Tongue (tissue), 2 donors: Measurements from ENCODE around the gene SCGB1C1. TPM values are rescaled to one million over a fixed set of nuclear protein-coding genes. Genes with fewer than 3 reads are reported as not detected.
"Not testable (repeated sequence)": the region's sequence is repeated elsewhere in the genome, so short reads cannot be mapped to it uniquely, and the experiment has no call there.

Experiments
- DNase-seq: peaks from one replicate; pipeline ENCODE4 v3.0.0-alpha.2; 2015
- total RNA-seq: library from RNA; depleted of rRNA; stranded (reverse); fragments of >200 nt; gene quantifications from one replicate; pipeline ENCODE4 v1.2.3, GENCODE V29; 2014

Gene SCGB1C1
- total RNA-seq, 1 donor from 2014 or later = not detected

DNA sequence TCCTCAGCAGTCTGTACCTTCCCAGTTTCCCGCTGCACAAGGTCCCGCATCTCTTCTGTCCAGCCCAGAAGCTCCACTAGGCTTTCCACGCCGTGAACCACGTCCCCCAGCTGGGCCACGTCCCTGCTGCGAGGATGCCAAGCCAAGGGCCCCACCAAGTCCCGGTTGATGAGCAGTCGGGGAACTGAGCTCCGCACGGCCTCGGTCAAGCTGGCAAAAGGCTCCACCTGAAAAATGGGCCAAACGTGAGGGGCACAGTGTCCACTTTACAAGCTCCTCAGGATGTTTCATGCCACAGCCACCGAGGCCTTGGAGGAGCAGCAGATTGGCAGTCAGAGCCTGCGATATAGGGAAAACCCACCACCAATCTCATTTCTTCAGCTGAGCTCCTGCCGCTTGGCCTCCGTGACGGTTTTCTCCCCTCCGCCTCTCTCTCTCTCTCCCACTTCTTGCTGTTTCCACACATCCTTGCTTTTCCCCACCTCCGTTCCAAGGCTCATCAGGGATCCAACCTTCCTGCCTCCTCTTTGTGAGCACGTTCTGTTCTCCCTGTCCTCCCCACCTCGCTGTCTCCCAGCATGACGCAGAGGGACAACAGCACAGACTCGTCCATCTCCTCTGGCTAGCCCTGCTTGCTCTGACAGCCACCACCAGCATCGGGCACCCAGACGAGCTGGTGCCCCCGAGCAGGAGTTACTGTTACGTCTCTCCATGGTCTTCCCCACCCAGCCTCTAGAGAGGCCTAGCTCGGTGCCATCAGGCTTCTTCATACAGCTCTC is 26.1 kb downstream of the SCGB1C1 start:
- DNase-seq = no peak

DNA sequence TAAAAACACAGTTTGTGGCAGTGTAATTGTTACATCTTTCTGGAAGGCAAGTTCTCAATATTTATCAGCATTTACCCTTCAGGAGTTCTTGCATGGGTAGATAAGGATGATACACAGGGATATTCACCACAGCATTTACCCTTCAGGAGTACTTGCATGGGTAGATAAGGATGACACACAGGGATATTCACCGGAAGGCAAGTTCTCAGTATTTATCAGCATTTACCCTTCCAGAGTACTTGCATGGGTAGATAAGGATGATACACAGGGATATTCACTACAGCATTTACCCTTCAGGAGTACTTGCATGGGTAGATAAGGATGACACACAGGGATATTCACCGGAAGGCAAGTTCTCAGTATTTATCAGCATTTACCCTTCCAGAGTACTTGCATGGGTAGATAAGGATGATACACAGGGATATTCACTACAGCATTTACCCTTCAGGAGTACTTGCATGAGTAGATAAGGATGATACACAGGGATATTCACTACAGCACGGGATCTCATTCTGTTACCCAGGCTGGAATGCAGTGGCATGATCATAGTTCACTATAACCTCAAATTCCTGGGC is 27.9 kb downstream of the SCGB1C1 start:
- DNase-seq = not testable (repeated sequence)

- no peak for DNase-seq
These were observed 28.7 kb downstream of the SCGB1C1 start for GRCh38 chr11:221539-221938.

GRCh38 chr11:221998-222789 is 29.3 kb downstream of the SCGB1C1 start:
- DNase-seq = no peak

- DNase-seq = no peak
These were observed 30.3 kb downstream of the SCGB1C1 start for GRCh38 chr11:223026-223789.

GRCh38 chr11:223884-224283 is 31.0 kb downstream of the SCGB1C1 start:
- no peak for DNase-seq

GRCh38 chr11:224424-224823 is 31.5 kb downstream of the SCGB1C1 start:
- DNase-seq = no peak

DNA sequence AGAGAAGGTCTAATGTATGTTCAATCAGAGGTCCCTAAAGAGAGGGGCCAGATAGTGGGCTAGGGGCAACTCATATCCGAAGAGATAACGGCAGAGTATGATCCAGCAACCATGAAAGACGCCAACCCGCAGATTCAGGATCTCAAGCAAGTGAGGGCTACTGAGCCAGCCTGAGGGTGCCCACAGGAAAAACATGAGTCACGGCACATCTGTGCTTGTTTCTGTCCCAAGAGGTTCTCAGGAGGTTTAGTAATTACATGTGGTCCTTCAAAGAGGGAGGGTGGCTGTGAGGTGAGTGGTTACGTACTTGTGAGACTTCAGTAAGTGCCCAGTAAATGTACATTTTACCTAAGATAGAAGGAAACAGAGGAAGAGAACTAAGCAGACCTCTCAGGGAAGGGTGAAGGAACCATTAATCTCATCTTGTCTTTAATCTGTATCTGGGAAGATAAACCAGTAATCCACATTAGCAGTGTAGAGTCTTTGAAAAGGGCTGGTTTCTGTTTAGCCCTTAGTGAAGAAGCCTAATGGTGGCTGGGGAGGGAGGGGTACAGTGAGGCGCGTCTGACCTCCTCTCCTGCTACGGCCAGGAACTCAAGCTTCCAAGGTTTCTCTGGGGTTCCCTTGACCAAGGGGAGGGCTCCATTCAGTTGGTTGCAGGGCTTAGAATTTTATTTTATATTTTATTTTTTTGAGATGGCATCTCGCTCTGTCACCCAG is 33.0 kb downstream of the SCGB1C1 start:
- no peak for DNase-seq

GRCh38 chr11:227824-228379 is 35.0 kb downstream of the SCGB1C1 start:
- no peak for DNase-seq

DNA sequence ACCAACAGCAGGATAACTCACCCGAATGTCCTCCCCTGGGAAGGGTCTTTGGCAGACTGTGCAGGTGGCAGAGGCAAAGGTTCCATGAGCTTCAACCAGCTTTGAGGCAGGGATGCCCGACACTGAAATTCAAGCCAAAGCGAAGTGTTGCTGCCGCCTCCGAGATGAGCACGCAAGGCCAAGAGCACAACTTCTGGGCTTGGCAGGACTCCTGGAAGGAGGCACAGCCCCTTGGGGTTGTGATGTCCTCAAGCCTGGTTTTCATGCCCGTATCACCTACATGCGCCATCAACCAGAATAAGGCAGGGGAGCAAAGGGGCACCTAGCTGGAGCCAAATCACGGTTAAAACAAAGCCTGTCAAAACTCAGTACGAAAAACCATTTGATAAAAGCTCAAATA is 37.6 kb downstream of the SCGB1C1 start:
- DNase-seq = no peak

DNA sequence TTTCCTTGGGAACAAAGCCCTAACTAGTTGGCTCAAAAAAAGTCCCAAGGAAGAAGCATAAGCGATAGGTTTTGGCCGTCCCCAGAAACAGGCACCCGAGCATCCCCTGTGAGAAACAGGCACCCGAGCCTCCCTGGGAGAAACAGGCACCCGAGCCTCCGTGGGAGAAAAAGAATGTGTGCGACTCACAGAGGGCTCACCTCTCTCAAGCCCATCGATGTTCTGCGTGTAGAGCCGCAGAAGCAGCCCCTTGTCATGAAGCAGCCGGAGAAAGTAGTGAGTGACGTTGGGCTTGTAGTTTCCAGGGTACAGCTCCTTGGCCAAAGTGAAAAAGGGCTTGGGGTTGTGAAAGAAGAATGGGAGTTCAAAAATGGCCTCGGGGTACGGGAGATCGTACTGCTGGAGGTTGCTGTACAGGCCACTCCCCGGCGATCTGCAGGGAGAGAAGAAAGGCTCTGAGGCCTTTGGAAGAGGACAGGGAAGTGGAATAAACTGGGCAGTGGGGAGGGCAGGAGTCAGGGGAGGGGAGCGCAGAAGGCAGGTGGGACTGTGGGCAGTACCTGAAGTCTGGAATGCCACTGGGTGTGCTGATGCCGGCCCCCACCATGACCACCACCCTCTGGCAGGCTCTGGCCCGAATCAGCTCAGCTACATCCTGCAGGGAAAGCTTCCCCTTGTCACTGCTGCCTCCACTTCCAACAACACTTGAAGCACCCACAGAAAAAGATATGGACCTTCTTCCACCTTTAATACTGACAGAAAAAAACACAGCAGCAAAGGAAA is 40.1 kb downstream of the SCGB1C1 start:
- no peak for DNase-seq

GRCh38 chr11:235180-235579 is 42.3 kb downstream of the SCGB1C1 start:
- DNase-seq = no peak

GRCh38 chr11:235609-235996 is 42.7 kb downstream of the SCGB1C1 start:
- no peak for DNase-seq

DNA sequence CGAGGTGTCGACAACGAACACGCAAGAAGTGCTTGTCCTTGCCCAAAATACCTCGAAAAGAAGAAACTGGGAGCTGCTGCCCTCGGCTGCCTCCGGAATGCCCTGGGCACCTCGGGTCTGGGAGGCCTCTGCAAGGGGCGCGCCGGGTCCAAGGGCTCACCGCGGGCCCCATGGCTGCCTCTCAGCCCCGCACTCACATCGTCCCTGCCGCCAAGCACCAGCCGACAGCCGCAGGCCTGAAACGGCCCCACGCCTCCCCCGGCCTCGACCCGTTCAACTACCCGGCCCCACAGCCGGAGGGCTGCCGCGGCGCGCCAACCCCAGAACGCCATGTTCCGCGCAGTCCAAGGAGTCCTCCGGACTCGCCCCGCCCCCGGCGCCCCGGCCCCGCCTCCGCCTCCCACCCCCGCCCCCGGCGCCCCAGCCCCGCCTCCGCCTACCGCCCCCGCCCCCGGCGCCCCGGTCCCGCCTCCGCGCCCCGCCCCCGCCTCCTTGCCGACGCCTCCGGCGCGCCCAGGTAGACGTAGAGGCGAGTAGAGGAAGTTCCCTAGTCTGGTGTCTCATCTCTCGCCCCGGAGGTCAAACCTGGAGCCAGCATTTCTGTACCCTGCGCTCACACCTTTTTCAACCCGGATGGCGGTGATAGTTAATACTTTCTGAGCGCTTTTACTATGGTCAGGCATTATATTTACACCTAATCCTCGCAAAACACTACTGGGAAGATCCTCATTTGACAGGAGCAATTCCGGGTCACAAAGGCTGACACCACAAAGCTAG is 43.3 kb downstream of the SCGB1C1 start, which contains the start of gene SIRT3:
Gene SIRT3, minus strand, starts transcription at position 346 of the 777 bp plus-strand sequence. Its CDS starts 14 bp downstream, at position 332.
- peak; percentile 91 for DNase-seq

DNA sequence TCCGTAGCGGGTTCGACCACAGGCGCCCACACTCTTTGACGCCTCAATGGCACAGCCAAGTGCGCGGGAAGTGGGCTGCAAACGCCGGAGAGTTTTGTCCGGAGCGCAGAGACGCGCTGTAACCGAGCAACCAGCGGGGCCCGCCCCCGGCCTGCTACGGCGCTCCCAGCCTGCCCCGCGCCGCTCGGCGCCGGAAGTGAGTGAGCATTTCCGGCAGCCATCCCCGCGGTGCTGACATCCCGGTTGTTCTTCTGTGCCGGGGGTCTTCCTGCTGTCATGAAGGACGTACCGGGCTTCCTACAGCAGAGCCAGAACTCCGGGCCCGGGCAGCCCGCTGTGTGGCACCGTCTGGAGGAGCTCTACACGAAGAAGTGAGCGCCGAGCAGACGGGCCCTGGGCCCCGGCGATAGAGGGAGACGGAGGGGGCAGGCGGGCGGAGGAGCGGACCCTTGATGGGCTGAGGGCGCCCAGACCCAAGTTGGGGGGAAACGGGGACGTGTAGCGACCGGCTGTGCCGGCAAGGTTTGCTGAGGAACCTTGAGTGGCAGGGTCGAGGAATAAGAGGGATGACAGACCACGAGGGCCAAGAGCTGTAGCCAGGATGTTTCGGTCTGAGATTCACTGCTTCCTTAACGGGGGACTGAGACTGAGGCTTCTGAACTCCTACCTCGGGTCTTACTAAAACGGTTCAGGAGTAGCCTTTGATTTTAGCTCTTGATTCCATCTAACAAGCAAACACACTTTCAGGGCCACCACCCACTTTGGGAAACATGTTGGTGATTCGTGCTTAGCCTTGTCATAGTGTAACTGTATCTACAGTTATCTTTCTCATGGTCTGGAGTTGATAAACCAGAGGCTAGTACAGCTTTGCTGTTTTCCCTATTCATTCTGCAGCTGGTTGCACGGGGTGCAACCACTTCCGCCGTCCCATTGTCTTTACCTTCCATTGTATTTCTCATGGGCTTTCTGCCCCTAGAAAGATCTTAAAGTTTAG is 44.2 kb downstream of the SCGB1C1 start, which contains the start of gene PSMD13:
Gene PSMD13, plus strand, starts transcription at position 203 of the 994 bp plus-strand sequence. Its CDS starts 74 bp downstream, at position 277.
- DNase-seq = peak; percentile 93

DNA sequence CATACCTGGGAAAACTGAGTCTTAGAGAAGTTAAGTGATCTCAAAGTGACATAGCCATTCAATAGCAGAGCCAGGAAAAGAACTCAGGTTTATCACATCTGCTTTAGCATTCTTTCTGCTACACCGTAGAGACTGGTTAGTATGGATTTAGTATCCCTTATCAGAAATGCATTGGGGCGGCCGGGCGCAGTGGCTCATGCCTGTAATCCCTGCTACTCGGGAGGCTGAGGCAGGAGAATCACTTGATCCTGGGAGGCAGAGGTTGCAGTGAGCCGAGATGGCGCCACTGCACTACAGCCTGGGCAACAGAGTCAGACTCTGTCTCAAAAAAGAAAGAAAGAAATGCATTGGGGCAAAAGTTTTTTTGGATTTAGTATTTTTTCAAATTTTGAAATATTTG is 45.5 kb downstream of the SCGB1C1 start:
- not testable (repeated sequence) for DNase-seq

DNA sequence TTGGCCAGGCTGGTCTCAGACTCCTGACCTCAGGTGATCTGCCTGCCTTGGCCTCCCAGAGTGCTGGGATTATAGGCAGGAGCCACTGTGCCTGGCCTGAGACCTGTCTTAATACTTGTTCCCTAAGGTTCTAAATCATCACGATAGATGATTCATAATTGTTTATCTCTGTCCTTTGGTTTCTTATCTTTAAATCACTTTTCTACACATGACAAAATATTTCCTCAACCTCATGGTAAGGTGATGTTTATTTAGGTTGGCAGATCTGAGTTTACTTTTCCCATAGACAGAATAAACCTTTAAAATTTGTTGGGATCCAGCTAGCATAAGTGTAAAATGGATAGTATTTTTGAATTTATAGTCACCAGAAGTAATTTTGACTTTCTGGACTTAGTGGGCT is 47.4 kb downstream of the SCGB1C1 start:
- no peak for DNase-seq

GRCh38 chr11:241634-242033 is 48.8 kb downstream of the SCGB1C1 start:
- no peak for DNase-seq
